Stimulated activated CD8-positive, alpha-beta memory T cell treated with anti-CD3 and anti-CD28 coated beads, Interleukin-2, amount 100 ng/mL, for 1 hour (primary cell): Measurements from ENCODE around the gene SMPDL3A.

Source experiments
- DNase-seq, 2 donors: peaks; one replicate each; pipeline ENCODE4 v3.0.0-alpha.2; 2020; ENCODE audit warnings: low read depth in 2 of 2

The SMPDL3A gene

DNA sequence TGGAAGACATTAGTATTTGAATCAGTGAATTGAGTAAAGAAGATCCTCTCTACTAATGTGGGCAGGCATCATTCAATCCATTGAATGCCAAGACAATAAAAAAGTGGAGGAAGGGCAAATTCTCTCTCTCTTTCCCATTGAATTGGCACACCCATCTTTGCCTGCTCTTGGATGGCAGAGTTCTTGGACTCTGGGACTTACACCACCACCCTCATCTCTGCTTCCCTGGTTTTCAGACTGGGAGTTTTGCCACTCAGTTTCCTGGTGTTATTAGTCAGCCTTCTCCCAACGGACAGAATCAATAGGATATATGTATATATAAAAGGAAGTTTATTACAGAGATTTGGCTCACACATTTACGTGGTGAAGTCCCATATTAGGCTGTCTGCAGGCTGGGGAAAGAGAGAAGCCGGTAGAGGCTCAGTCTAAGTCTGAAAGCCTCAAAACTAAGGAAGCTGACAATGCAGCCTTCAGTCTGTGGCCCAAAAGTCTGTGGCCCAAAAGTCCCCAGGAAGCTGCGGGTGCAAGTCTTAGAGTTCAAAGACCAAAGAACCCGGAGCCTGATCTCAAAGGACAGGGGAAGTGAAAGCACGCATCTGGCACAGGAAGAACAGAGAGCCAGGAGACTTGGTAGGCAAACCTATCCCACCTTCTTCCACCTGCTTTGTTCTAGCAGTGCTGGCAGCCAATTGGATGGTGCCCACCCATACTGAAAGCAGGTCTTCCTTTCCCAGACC lies 64.4 kb downstream of the SMPDL3A start:
- no peak for DNase-seq
